Sigmoid colon (tissue), 4 donors: ENCODE results near the gene KCNIP1.

Experiments used
- EP300 ChIP-seq, 4 donors: sonication (generic); formaldehyde crosslinking; IDR thresholded peaks; one replicate each; pipeline ENCODE4 v1.6.1; 2017; ENCODE audit warnings: antibody characterized with exemption in 4 of 4
- POLR2A ChIP-seq, 2 donors: fragments of 450-650 bp; IDR thresholded peaks; one replicate each; pipeline ENCODE4 v1.6.1; 2016; ENCODE audit warnings: antibody characterized with exemption in 2 of 2, mild to moderate bottlenecking in 2 of 2, moderate library complexity in 2 of 2
- POLR2AphosphoS5 ChIP-seq, 4 donors: sonication (generic); formaldehyde crosslinking; IDR thresholded peaks; one replicate each; pipeline ENCODE4 v1.6.1; 2017; ENCODE audit warnings: antibody characterized with exemption in 4 of 4
- TF ChIP-seq, protein P1 (sequence below), 4 experiments: fragments of 450-650 bp in 3 of 4; fragments of 200-600 bp in 1 of 4; IDR thresholded peaks; one replicate each; pipeline ENCODE4 v1.5.1; 2016 to 2019; ENCODE audit warnings: antibody characterized with exemption in 4 of 4, mild to moderate bottlenecking in 3 of 4, moderate library complexity in 2 of 4

DNA sequence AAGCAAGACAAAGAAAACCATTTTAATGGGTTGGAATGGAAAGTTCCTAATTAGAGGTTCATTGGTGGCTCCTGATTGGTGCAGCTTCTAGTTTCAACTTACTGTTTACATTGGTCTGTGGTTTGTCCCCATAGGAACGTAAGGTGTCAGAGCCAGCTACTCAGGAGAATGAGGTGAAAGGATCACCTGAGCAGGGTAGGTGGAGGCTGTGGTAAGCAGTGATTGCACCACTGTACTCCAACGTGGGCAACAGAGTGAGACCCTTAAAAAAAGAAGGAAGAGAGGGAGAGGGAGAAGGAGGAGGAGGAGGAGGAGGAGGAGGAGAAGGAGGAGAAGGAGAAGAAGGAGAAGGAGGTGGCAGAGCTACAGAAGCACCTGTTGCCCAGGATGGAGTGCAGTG is 30.4 kb downstream of the KCNIP1 start:
- TF ChIP-seq, protein P1, sequence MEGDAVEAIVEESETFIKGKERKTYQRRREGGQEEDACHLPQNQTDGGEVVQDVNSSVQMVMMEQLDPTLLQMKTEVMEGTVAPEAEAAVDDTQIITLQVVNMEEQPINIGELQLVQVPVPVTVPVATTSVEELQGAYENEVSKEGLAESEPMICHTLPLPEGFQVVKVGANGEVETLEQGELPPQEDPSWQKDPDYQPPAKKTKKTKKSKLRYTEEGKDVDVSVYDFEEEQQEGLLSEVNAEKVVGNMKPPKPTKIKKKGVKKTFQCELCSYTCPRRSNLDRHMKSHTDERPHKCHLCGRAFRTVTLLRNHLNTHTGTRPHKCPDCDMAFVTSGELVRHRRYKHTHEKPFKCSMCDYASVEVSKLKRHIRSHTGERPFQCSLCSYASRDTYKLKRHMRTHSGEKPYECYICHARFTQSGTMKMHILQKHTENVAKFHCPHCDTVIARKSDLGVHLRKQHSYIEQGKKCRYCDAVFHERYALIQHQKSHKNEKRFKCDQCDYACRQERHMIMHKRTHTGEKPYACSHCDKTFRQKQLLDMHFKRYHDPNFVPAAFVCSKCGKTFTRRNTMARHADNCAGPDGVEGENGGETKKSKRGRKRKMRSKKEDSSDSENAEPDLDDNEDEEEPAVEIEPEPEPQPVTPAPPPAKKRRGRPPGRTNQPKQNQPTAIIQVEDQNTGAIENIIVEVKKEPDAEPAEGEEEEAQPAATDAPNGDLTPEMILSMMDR (IDR thresholded peaks at IDR 0.05), result no peak
- TF ChIP-seq POLR2A (IDR thresholded peaks at IDR 0.05) (no peak), POLR2AphosphoS5 (IDR thresholded peaks at IDR 0.05) (no peak), EP300 (IDR thresholded peaks at IDR 0.05) (no peak)
